Kidney epithelial cell (primary cell): ENCODE results near the gene EZH1. TPM values are rescaled to one million over a fixed set of nuclear protein-coding genes. Genes with fewer than 3 reads are reported as not detected.

Experiments used
- DNase-seq: peaks from one replicate; pipeline ENCODE4 v3.0.0-alpha.2; 2010; ENCODE audit warnings: low read depth
- H3K27me3 ChIP-seq: 2 replicates; pipeline ENCODE4 v1.6.0; 2011; ENCODE audit warnings: low read length; ENCODE audit not compliant: control insufficient read depth, insufficient read depth
- H3K36me3 ChIP-seq: 2 replicates; pipeline ENCODE4 v1.5.1; 2011; ENCODE audit warnings: low read length; ENCODE audit not compliant: control insufficient read depth, insufficient read depth
- H3K4me3 ChIP-seq: 2 replicates; pipeline ENCODE4 v1.5.1; 2011; ENCODE audit warnings: low read depth, mild to moderate bottlenecking, control low read depth, low read length
- total RNA-seq: library from RNA; depleted of rRNA; stranded (reverse); fragments of >200 nt; gene quantifications from 2 replicates; pipeline ENCODE4 v1.2.3, GENCODE V29; 2015
- TF ChIP-seq, protein P1 (sequence below): IDR thresholded peaks from 2 replicates; pipeline ENCODE4 v1.5.1; 2011; ENCODE audit warnings: mild to moderate bottlenecking, moderate library complexity, low read length, control low read depth, inconsistent platforms; ENCODE audit not compliant: insufficient read depth, poor library complexity, severe bottlenecking

The EZH1 gene
- total RNA-seq, 1 donor from 2014 or later, result 14.7 TPM

DNA sequence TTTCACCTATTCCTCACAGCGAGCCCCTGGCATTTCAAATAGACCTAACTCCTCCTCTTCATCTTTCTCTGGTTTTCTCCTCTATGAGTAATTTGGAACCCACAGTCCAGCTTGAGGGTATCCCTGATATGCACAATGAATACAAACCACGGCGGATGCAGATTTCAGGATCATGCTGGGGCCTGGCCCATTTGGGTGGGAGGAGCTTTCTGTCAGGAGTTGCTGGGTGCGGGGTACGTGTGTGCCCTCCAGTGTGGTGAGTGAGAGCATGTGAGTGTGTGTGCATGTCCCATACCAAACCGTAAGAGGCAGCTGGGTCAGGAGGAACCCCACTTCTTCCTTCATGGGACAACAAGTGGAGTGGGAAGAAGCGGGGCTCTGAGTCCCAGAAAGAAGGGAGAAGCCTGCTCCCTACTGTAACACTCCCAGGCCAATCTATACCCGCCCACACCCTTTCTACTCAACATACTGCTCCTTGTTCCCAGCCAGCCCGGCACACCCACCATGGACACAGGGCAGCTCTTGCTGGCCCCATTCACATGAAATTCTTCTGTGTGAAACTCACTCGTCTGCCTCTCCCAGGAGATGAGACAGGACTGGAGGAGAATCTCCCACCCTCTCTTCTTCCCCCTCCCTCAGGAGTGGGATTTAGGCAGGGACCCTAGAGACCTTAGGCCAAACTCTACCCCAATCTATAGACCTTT, 44.1 kb downstream of the EZH1 start:
- no peak for DNase-seq
- Histone ChIP-seq H3K36me3 (peaks cover 3% of the 10 kb centered on the region), H3K27me3 (no peaks in the 10 kb centered on the region), H3K4me3 (no peak overlapping the region)
- TF ChIP-seq, protein P1, sequence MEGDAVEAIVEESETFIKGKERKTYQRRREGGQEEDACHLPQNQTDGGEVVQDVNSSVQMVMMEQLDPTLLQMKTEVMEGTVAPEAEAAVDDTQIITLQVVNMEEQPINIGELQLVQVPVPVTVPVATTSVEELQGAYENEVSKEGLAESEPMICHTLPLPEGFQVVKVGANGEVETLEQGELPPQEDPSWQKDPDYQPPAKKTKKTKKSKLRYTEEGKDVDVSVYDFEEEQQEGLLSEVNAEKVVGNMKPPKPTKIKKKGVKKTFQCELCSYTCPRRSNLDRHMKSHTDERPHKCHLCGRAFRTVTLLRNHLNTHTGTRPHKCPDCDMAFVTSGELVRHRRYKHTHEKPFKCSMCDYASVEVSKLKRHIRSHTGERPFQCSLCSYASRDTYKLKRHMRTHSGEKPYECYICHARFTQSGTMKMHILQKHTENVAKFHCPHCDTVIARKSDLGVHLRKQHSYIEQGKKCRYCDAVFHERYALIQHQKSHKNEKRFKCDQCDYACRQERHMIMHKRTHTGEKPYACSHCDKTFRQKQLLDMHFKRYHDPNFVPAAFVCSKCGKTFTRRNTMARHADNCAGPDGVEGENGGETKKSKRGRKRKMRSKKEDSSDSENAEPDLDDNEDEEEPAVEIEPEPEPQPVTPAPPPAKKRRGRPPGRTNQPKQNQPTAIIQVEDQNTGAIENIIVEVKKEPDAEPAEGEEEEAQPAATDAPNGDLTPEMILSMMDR, result no peak

DNA sequence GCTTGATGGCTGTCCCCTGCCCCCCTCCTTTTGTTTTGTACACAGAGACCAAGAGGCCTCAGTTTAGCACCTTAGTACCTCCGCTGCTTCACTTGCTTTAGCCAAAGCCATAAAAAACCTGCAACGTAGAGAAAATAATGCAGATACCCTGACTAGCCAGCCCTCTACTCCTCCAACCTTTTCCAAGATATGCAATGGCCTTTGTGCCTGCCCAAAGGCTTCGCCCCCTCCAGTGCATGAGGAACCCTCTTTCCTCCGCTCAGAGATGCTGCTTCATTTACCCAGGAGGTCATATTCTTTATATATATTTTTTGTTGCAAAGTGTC, 45.5 kb downstream of the EZH1 start:
- Histone ChIP-seq H3K27me3 (no peaks in the 10 kb centered on the region), H3K4me3 (no peak overlapping the region), H3K36me3 (peaks cover 3% of the 10 kb centered on the region)
- DNase-seq, result no peak
- TF ChIP-seq, protein P1, result no peak

DNA sequence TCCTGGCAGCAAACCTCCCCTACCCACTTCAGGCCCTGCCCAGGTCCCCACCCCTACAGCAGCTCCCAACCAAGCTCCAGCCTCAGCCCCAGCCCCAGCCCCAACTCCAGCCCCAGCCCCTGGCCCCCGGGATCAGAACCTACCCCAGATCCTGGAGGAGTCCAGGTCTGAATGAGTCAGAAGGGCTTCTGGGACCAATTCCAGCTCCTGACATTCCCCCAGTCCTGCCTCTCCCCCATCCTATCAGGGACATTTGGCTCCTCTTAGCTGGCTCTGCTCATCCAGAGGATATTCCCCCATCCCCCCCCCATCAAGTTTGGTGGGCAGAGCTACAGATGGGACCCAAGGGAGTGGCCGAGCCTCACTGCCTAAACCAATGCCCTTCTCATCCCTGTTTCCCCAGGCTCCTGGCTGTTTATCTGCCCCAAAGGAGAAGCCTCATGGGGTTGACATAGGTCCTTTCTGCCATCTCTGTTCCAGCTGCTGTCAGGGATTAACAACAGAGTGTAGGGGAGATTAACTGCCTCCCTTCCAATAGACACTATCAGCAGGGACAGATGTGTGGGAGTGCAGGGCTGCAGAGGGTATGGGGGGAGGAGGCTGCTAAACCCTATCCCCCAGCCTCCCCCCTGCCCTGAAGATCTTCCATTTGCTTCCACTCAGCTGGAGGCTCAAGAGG, 46.0 kb downstream of the EZH1 start:
- H3K27me3 ChIP-seq, result no peaks in the 10 kb centered on the region
- DNase-seq, result no peak
- H3K36me3 ChIP-seq, result peaks cover 3% of the 10 kb centered on the region
- TF ChIP-seq, protein P1, result no peak
- no peak overlapping the region for H3K4me3 ChIP-seq

DNA sequence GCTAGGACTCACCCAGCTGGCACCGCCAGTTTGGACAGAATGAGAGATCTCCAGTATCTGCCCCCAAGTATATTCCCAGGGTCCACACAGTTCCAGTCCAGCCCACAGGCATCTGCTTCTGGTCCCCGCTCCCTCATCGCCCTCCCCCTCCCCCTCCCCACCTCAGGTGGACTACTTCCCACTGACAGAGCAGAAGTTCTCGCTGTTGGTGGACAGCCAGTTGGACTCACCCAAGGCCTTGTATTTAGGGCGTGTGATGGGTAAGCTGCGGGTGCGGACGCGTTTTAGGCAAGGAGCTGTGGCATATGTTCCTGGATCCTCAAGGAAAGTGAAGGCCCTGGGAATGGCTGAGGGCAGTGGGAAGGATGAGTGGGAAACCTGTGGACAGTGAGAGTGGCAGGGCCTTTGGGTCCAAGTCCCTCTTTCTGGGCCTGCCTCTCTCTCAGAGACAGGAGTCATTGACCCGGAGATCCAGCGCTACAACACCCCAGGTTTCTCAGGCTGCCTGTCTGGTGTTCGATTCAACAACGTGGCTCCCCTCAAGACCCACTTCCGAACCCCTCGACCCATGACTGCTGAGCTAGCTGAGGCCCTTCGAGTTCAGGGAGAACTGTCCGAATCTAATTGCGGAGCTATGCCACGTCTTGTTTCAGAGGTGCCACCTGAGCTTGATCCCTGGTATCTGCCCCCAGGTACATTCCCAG, 47.6 kb downstream of the EZH1 start:
- H3K36me3 ChIP-seq, result peaks cover 3% of the 10 kb centered on the region
- no peak overlapping the region for H3K4me3 ChIP-seq
- no peak for DNase-seq
- H3K27me3 ChIP-seq, result no peaks in the 10 kb centered on the region
- TF ChIP-seq, protein P1, result no peak

DNA sequence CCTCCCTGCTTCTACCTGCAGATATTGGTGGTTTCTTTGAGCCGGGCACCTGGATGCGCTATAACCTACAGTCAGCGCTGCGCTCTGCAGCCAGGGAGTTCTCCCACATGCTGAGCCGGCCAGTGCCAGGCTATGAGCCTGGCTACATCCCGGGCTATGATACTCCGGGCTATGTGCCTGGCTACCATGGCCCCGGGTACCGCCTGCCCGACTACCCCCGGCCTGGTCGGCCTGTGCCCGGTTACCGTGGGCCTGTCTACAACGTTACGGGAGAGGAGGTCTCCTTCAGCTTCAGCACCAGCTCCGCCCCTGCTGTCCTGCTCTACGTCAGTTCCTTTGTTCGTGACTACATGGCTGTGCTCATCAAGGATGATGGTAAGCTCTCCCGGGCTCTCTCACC, 49.3 kb downstream of the EZH1 start:
- no peak for DNase-seq
- Histone ChIP-seq H3K36me3 (peaks cover 2% of the 10 kb centered on the region), H3K27me3 (no peaks in the 10 kb centered on the region), H3K4me3 (no peak overlapping the region)
- TF ChIP-seq, protein P1, result no peak
